H1 (cell line): ENCODE results near the gene CXCR4. TPM values are rescaled to one million over a fixed set of nuclear protein-coding genes. Genes with fewer than 3 reads are reported as not detected.

Experiments used
- polyA plus RNA-seq, 7 experiments: library from polyadenylated mRNA; depleted of rRNA in 3 of 7; stranded (reverse) in 5 of 7; unstranded in 2 of 7; fragments of >200 nt in 5 of 7; fragments of 200-250 nt in 2 of 7; gene quantifications; 1 replicate in 5 of 7; 2 replicates in 1 of 7; 4 replicates in 1 of 7; pipeline versions ENCODE4 v1.2.1 to v1.2.3, GENCODE V29; 2011 to 2013; ENCODE audit warnings: missing spikeins in 2 of 7, mixed read lengths in 2 of 7
- total RNA-seq: library from RNA; stranded (reverse); fragmentation: NEBNext Ultra II Directional; extraction: Animal tissue kit (Norgen Biotek cat#: 25700); gene quantifications from 2 replicates; pipeline ENCODE4 v1.2.1, GENCODE V29; 2021
- TF ChIP-seq, protein P1 (sequence below): fragments of 300-600 bp; sonication (generic); IDR thresholded peaks from 2 replicates; pipeline ENCODE4 v1.7.1; 2012; ENCODE audit warnings: low read length, moderate library complexity, mild to moderate bottlenecking, inconsistent platforms; ENCODE audit not compliant: insufficient replicate concordance

CXCR4 gene
- total and polyA plus RNA-seq, 2 of the 8 experiments (the other 6 are each of a cell fraction or from before 2014, with no cell fraction given) = 1.8 to 2.8 TPM

DNA sequence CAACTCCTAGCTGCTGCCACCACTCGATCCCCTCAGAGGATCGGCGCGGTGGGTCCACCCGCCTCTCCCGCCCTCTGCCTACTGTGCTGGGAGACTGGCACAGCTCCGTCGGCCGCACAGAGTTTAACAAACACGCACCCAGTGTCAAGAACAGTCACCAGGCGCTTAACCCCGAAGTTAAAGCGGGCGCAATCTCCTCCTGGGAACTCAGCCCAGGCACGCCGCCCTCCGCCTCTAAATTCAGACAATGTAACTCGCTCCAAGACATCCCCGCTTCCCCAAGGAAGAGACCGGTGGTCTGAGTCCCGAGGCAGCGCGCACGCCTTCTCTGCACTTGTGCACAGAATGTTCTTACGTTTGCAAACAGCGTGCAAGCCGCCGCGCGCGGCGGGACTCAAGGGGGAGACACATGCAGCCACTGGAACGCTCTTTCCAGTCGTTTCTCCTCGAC, 533 bp downstream of the CXCR4 start (continued):
- TF ChIP-seq, protein P1, sequence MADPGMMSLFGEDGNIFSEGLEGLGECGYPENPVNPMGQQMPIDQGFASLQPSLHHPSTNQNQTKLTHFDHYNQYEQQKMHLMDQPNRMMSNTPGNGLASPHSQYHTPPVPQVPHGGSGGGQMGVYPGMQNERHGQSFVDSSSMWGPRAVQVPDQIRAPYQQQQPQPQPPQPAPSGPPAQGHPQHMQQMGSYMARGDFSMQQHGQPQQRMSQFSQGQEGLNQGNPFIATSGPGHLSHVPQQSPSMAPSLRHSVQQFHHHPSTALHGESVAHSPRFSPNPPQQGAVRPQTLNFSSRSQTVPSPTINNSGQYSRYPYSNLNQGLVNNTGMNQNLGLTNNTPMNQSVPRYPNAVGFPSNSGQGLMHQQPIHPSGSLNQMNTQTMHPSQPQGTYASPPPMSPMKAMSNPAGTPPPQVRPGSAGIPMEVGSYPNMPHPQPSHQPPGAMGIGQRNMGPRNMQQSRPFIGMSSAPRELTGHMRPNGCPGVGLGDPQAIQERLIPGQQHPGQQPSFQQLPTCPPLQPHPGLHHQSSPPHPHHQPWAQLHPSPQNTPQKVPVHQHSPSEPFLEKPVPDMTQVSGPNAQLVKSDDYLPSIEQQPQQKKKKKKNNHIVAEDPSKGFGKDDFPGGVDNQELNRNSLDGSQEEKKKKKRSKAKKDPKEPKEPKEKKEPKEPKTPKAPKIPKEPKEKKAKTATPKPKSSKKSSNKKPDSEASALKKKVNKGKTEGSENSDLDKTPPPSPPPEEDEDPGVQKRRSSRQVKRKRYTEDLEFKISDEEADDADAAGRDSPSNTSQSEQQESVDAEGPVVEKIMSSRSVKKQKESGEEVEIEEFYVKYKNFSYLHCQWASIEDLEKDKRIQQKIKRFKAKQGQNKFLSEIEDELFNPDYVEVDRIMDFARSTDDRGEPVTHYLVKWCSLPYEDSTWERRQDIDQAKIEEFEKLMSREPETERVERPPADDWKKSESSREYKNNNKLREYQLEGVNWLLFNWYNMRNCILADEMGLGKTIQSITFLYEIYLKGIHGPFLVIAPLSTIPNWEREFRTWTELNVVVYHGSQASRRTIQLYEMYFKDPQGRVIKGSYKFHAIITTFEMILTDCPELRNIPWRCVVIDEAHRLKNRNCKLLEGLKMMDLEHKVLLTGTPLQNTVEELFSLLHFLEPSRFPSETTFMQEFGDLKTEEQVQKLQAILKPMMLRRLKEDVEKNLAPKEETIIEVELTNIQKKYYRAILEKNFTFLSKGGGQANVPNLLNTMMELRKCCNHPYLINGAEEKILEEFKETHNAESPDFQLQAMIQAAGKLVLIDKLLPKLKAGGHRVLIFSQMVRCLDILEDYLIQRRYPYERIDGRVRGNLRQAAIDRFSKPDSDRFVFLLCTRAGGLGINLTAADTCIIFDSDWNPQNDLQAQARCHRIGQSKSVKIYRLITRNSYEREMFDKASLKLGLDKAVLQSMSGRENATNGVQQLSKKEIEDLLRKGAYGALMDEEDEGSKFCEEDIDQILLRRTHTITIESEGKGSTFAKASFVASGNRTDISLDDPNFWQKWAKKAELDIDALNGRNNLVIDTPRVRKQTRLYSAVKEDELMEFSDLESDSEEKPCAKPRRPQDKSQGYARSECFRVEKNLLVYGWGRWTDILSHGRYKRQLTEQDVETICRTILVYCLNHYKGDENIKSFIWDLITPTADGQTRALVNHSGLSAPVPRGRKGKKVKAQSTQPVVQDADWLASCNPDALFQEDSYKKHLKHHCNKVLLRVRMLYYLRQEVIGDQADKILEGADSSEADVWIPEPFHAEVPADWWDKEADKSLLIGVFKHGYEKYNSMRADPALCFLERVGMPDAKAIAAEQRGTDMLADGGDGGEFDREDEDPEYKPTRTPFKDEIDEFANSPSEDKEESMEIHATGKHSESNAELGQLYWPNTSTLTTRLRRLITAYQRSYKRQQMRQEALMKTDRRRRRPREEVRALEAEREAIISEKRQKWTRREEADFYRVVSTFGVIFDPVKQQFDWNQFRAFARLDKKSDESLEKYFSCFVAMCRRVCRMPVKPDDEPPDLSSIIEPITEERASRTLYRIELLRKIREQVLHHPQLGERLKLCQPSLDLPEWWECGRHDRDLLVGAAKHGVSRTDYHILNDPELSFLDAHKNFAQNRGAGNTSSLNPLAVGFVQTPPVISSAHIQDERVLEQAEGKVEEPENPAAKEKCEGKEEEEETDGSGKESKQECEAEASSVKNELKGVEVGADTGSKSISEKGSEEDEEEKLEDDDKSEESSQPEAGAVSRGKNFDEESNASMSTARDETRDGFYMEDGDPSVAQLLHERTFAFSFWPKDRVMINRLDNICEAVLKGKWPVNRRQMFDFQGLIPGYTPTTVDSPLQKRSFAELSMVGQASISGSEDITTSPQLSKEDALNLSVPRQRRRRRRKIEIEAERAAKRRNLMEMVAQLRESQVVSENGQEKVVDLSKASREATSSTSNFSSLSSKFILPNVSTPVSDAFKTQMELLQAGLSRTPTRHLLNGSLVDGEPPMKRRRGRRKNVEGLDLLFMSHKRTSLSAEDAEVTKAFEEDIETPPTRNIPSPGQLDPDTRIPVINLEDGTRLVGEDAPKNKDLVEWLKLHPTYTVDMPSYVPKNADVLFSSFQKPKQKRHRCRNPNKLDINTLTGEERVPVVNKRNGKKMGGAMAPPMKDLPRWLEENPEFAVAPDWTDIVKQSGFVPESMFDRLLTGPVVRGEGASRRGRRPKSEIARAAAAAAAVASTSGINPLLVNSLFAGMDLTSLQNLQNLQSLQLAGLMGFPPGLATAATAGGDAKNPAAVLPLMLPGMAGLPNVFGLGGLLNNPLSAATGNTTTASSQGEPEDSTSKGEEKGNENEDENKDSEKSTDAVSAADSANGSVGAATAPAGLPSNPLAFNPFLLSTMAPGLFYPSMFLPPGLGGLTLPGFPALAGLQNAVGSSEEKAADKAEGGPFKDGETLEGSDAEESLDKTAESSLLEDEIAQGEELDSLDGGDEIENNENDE = no peak
